Stimulated activated CD8-positive, alpha-beta memory T cell treated with anti-CD3 and anti-CD28 coated beads, Interleukin-2, amount 100 ng/mL, for 1 hour (primary cell): Measurements from ENCODE around the gene ASTN2.

Source experiments
- DNase-seq, 2 donors: peaks; one replicate each; pipeline ENCODE4 v3.0.0-alpha.2; 2020; ENCODE audit warnings: low read depth in 2 of 2

The ASTN2 gene

DNA sequence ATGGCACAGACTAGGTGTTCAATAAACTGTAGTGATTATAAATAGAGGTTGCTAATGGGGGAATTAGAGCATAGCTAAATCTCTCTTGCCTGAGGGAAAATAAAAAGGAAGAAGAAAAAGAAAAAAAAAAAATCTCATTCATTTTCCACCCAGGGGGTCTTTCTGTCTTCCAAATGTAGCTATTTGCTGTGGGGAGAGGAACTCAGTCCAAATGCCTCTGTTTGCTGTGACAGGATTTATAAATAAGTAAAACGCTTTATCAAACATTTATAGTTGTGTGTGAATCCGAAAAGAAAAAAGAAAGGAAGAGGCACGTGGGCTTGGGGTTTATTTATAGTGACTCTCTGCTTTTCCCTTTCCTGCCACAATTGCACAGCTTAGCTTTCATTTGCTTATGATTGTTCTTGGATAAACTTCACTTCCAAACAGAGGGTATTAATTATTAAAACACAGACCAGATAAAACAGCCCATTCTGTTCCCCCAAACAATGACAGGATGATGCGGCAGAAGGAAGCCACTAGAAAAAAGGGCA, 245.7 kb downstream of the ASTN2 start:
- no peak for DNase-seq

DNA sequence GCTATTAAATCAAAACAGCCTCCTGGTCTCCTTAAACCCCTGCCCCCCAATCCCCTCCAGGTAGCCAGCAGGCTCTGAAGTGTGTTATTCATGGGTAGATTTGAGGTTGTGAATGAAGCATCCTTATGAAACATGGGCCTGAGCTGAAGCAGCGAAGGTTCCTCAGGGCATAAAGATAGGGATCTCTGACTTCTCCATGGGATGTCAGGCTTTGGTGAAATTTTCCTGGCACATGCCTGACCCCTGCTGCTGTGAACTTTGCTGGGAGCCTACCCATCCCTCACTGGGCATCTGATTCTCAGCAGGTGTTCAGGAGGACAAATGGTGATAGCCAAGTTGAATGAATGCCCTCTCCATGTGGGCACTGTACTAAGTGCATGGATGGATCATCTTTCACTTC, 250.3 kb downstream of the ASTN2 start:
- no peak for DNase-seq

DNA sequence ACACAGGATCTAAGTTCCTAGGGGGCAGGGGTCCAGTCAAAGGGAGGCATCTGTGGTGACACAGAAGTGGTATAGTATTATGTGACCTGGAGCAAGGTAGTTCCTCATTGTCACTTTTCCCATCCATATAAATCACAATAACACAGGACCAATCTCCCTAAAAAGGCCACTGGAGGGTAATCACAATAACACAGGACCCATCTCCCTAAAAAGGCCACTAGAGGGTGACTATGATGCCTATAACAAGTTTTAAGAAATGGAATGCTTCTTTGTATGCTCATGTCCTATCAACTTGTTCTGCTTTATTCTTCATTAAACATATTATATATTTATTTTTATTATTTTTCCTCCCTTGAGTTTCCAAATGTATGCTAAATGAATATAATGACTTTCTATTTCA, 254.6 kb downstream of the ASTN2 start:
- no peak for DNase-seq

- DNase-seq: no peak
Measured at GRCh38 chr9:117156771-117157535, 257.9 kb downstream of the ASTN2 start.

GRCh38 chr9:117156144-117156688, 258.6 kb downstream of the ASTN2 start:
- no peak for DNase-seq

GRCh38 chr9:117153021-117153420, 261.8 kb downstream of the ASTN2 start:
- DNase-seq: no peak

- DNase-seq: no peak
Measured at GRCh38 chr9:117151716-117152115, 263.1 kb downstream of the ASTN2 start.

GRCh38 chr9:117149996-117150395, 264.9 kb downstream of the ASTN2 start:
- no peak for DNase-seq

DNA sequence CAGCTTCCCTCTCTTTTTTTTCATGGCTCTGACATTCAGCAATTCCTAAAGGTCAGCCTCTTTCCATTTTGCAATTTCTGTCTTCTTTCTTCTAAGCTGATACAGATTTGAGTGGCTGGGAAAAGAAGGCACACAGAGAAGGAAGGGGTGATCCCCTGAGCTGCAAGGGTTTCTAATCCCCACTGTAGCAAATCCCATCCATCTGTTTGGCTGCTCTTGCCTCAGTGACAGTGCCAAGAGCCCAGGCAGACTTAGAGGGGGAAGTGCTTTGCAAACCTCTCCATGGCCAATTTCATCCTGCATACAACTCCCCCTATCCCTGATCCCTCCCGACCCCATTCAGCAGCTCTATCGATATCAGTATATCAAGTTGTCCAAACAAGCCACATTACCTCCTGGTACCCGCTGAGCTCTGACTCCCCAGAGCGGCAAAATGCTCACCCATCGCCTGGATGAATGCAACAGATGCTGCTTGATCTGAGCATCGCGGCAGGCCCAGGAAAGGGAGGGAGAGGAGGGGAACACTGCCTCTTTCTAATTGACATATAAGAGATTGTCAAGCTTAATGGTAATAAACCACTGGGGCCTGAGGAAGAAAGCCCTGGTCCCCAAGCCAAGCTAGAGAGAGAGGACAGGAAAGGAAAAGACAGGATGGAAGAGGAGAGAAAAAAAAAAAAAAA, 268.9 kb downstream of the ASTN2 start:
- no peak for DNase-seq

DNA sequence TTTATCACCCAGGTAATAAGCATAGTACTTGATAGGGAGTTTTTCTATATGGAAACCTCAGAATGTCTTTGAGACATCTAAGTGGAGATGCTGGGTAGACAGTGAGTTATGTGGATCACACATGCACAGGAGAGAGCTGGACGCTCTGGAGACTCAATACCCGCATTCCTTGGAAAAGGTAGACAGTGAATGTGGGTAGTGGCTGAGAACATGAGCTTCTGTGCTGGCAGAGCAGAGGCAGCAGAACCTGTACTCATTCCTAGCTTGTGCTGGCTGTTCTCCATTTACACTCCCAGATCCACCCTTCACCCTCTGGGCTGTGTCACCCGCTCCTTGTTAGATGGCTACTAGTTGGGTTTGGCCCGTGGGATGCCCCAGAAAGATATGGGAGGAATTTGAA, 269.8 kb downstream of the ASTN2 start:
- DNase-seq: no peak

GRCh38 chr9:117138231-117138630, 276.6 kb downstream of the ASTN2 start:
- DNase-seq: no peak

GRCh38 chr9:117136461-117136860, 278.4 kb downstream of the ASTN2 start:
- no peak for DNase-seq

DNA sequence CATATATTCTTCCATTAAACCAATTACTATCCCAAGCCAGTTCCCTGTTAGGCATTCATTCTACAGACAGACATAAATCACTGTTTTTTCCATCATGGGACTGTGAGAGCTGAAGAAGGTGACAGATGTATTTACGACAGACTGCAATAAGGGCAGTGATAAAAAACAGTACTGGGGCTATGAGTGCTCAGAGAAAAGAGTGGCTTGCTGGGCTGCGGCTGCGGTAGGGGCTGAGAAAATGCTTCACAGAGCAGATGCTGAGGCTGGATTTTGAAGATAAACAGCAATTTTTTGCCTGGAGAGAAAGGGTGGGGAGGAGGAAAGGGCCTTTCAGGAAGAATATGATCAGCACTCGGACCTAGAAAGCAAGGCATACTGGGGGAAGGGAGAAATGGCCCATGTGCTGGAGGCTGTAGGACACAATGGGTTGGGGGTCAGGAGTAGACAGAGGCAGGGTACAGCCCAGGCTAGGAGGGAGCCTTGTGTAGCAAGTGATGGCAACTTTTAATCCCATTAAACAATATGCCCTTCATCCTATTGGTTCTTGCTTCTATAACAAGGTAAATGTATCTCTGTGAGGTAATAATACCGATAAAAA, 279.3 kb downstream of the ASTN2 start:
- DNase-seq: no peak

- DNase-seq: no peak
Measured at GRCh38 chr9:117134826-117135500, 279.9 kb downstream of the ASTN2 start.

- no peak for DNase-seq
Measured at GRCh38 chr9:117126871-117127270, 288.0 kb downstream of the ASTN2 start.

GRCh38 chr9:117125531-117125930, 289.3 kb downstream of the ASTN2 start:
- DNase-seq: no peak

GRCh38 chr9:117123729-117124128, 291.1 kb downstream of the ASTN2 start:
- DNase-seq: no peak

GRCh38 chr9:117122953-117123352, 291.9 kb downstream of the ASTN2 start:
- DNase-seq: no peak

GRCh38 chr9:117122102-117122501, 292.8 kb downstream of the ASTN2 start:
- no peak for DNase-seq

DNA sequence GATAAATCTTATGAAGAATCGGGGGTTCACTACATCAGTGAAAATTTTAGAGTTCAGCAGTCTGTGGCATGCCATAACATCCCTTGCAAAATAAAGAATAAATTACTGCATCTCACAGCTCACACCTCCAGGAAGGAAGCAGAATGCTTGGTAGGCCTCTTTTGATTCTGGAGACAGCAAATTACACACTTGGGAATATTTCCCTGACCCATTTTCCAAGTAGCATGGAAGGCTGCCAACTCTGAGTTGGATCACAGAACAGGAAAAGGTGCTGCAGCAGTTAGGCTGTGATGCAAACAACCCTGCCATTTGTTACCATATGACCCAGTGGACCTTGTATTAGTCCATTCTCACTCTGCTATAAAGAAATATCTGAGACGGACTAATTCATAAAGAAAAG, 293.5 kb downstream of the ASTN2 start:
- DNase-seq: no peak

GRCh38 chr9:117120061-117120460, 294.8 kb downstream of the ASTN2 start:
- no peak for DNase-seq

DNA sequence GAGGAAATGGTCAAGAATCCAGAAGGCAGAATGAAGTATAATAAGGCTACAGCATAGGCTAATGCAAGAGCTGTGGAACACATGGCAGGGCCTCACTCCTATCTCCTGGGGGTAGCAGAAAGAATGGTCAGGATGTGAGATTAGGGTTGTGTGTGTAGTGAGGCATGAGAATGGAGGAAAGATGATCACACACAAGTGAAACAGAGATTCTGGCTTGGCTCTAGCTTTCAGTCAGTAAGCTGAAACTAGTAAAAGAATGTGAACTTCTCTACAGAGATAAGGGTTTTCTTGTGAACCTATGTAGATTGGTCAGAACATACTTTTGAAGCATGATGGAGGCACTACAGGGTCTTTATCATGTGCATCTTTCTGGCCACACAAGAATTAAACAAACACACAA, 298.8 kb downstream of the ASTN2 start:
- no peak for DNase-seq
